NCI-H774 (cell line): ENCODE data around the gene SRRM4.

Experiments
- DNase-seq: peaks from one replicate; lab custom pipeline; 2025; lab: John Stamatoyannopoulos, UW

Gene SRRM4

DNA sequence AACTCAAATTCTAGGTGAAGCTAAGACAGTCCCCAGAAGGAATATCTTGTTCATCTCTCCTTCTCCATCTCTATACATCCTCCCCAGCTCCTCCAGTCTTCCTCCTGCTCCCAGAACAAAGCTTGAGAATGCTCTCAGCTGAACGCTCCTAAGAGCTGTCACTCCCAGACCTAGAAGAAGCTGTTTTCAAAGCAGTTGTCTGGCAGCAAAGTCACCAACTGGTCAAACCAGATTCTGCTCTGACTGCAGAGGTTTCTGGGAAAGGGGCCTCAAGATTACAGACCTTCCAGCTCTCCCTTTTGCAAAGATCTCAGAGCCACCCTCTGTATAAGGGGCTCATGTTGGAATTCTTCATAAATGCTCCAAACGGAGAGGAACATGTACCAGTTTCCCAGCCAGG, 187.8 kb downstream of the SRRM4 start:
- DNase-seq, result no peak

- no peak for DNase-seq
Measured at GRCh38 chr12:119171291-119171690, 189.9 kb downstream of the SRRM4 start.

DNA sequence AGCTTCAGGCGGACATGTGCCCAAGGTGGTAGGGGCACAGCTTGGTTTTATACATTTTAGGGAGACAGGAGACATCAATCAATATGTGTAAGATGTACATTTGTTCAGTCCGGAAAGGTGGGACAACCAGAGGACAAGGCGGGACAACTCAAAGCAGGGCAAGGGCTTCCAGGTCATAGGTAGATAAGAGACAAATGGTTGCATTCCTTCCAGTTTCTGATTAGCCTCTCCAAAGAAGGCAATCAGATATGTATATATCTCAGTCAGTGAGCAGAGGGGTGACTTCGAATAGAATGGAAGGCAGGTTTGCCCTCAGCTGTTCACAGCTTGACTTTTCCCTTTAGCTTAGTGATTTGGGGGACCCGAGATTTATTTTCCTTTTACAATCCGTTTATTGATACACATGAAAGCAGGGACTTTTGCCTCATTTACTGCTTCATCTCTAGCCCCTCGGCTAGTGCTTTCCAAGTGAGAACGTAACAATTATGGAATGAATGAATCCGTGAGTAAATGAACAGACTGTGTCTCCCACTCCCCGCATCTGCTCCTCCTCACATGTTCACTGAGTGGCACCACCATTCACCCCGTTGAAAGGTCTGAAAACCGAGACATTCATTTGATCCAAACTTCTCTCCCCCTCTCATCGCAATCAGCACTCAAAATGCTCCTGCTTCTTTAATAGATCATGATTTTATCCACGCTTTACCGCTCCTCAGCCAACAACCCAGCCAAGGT, 190.5 kb downstream of the SRRM4 start:
- no peak for DNase-seq

- no peak for DNase-seq
Measured at GRCh38 chr12:119175081-119175480, 193.7 kb downstream of the SRRM4 start.

DNA sequence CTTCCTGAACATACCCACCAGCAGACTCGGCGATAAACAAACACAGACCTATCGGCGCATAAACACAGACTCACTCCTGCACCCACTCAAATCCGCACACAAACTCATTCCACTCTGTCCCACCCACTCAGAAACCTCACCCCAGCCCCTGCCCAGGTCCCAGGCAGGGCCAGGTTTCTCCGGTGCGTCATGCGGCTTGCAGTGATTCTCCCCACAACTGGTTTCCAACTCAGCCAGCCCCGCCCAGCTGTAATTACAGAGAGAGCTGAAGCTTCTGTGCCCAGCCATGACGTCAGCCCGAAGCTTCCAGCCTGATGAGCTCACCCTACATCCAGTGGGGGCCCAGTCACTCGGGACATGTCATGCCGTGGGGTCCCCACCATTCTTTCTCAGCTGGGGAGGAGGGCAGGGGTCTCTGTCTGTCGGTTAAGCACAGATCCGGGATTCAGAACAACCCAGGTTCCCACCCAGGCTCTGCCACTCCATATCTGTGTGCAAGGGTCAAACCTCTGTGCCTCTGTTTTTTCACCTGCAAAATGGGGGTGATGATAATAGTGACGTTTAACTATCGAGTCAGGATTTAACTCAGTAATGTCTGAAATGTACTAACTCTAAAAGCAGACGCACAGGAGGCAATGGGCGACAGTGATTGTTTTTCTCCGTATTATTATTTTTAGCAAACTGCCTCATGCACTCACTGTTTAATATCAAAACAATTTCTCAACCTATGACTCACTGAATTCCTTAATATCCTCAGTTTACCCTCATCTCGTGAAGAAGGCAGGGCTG, 195.1 kb downstream of the SRRM4 start:
- peak; percentile 84 for DNase-seq

GRCh38 chr12:119177056-119177325, 195.7 kb downstream of the SRRM4 start:
- no peak for DNase-seq

DNA sequence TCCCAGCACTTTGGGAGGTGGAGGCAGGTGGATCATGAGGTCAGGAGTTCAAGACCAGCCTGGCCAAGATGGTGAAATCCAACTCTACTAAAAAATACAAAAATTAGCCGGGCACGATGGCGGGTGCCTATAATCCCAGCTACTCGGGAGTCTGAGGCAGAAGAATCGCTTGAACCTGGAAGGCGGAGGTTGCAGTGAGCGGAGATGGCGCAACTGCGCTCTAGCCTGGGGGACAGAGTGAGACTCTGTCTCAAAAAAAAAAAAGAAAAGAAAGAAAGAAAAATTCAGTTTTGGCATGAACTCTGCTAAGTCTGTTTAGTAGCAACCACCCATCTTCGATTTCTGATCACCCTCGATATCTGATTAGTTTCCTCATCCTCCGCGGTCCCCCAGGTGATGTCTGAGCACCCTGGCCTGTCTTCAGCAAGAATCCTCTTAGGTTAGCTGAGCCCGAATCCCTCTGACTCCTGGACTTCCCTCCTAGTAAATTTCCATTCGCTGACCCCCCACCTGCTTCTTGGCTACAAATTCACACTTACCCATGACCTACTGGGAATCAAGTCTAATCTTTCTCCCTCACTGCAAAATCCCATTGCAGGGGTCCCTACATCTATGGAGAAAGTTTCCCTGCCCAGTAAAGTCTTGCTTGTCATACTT, 196.5 kb downstream of the SRRM4 start:
- DNase-seq, result no peak

GRCh38 chr12:119178544-119179334, 197.4 kb downstream of the SRRM4 start, which contains the start of gene HSPB8:
Gene HSPB8 (plus strand): TSS chr12:119178931. CDS start chr12:119179313, 382 bp downstream.
- peak; percentile 60 for DNase-seq

DNA sequence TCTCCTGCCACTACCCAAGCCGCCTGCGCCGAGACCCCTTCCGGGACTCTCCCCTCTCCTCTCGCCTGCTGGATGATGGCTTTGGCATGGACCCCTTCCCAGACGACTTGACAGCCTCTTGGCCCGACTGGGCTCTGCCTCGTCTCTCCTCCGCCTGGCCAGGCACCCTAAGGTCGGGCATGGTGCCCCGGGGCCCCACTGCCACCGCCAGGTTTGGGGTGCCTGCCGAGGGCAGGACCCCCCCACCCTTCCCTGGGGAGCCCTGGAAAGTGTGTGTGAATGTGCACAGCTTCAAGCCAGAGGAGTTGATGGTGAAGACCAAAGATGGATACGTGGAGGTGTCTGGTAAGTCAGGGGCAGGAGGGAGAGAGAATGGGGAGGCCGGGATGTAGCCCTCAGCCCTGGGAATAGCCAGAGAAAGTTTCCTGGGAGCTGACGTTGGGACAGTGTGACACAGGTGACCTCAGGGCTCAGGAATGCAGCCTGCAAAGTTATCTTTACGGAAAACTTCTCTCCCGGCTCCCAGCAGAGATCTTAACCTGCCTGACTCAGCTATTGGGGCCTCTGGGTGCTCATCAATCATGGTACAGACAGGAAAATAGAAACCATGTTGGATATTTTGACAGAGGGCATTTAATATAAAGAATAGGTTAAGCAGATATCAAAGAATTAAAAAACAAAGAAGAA, 198.1 kb downstream of the SRRM4 start:
- no peak for DNase-seq

DNA sequence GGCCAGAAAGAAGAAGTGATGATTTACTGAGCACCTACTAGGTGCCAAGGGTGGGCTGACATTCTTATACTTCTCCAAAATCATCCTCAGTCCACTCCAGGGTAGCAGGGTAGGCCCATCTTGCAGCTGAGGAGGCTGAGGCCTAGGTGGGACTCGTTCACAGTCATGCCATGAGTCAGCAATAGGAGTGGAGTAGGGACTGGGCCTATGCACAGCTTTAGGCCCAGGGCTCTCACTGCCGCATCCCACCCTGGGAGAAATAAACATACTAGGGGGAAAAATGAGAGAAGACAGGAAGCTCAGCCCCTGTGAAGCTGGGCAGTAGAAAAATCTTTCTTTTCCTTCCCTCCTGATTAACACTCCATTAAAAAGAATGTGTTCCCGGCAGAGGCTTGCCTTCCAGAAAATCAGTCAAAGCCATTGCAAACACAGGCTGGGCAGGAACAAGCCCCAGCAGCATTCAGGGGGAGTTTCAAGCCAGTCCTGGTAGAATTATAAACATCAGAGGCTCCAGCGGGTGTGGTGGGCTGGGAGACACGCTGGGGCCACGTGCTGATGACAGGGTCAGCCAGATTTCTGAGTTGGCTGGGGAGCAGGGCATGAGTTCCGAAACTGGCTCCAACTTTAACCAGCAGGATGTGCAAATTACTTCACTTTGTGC, 199.2 kb downstream of the SRRM4 start:
- DNase-seq, result no peak

DNA sequence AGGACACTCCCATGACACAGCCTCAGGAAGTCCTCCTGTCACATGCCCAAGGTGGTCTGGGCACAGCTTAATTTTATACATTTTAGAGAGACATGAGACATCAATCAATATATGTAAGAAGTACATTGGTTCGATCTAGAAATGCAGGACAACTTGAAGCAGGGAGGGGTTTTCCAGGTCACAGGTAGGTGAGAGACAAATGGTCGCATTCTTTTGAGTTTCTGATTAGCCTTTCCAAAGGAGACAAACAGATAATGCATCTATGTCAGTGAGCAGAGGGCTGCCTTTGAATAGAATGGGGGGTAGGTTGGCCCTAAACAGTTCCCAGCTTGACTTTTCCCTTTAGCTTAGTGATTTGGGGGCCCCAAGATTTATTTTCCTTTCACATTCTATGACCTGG, 199.9 kb downstream of the SRRM4 start:
- no peak for DNase-seq

DNA sequence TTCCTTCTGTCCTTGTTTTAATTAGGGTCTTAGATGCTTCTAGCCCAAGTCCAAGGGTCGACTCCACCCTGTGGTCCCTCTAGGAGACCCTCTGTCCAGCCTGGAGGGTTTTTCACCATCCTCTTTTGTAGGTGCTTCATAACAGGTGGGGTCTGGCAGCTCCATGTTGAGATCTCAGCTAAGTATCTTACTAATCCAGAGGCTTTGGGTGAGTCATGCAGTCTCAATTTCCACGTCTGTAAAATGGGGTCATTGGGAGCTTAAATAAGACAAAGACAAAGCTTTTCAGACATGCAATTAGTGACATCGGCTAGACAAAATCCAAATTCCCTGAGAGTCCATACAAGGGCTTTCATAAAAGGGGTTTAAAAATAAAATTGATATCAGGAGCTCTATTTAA, 200.6 kb downstream of the SRRM4 start:
- no peak for DNase-seq

- DNase-seq, result no peak
Measured at GRCh38 chr12:119182701-119183493, 201.6 kb downstream of the SRRM4 start.

DNA sequence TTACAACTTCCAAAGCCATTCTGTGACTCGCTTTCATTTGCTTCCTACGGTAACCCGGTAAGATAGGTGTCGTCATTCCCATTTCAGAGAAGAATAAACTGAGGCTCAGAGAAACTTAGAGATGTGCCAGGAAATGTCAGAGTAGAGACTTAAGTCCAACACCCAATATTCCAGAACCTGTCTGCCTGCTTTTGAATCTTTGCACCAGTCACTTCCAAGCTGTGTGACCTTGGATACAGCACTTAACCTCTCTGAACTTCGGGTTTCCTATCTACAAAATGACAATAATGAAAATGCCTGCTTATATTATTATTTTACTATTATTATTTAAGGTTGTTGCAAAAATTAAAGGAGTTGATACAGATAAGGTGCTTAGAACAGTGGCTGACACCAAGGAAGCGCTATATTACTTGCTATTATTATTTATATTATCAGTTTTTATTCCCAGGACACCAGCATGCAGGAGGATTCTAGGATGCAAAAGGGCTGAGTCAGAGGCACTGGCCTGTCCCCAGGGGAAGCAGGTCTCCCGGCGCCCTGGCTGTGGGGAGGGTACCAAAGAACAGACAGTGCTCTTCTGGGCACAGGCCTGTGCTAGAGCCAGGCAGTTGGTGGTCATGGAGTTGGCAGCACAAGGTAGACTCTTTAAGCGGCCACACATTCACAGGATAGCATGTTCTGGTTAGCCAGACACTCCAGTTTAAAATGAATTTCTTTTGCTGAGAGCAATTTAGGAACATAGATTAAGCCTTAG, 202.8 kb downstream of the SRRM4 start:
- no peak for DNase-seq

DNA sequence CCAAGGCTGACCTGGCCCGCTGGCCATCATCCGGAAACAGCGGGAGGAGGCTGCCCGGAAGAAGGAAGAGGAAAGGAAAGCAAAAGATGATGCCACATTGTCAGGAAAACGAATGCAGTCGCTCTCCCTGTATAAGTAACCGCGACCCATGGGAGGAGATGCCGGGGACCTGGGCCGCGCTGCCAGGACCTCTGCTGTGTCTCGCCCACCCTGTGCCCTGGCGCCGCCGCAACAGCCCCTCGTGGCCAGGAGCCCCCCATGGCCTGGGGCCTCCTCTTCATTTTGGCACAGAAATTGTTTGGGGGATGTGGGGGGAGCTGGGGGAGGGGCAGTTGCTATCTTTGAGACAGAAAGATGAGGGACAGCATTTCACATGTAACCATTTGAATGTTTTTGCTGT, 213.9 kb downstream of the SRRM4 start:
- DNase-seq, result no peak

DNA sequence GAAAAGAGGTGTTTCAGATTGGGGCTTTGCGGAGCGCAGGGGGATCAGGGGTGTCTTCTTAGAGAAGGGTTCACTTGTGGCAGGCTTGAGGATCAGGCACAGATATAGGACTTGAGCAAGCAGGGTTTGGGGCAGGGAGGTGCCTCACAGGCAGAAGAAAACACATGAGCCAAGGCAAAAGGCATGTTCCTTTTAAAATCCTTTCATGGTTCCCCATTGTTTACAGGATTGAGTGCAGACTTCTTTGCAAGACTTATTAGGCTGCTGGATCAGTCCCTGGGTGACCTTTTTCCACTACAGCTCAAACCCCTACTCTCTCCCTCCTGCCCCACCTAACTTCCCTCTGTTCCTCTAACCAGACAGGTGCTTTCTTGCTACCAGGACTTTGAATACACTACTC, 217.1 kb downstream of the SRRM4 start:
- DNase-seq, result no peak

GRCh38 chr12:119200601-119201000, 219.3 kb downstream of the SRRM4 start:
- no peak for DNase-seq

DNA sequence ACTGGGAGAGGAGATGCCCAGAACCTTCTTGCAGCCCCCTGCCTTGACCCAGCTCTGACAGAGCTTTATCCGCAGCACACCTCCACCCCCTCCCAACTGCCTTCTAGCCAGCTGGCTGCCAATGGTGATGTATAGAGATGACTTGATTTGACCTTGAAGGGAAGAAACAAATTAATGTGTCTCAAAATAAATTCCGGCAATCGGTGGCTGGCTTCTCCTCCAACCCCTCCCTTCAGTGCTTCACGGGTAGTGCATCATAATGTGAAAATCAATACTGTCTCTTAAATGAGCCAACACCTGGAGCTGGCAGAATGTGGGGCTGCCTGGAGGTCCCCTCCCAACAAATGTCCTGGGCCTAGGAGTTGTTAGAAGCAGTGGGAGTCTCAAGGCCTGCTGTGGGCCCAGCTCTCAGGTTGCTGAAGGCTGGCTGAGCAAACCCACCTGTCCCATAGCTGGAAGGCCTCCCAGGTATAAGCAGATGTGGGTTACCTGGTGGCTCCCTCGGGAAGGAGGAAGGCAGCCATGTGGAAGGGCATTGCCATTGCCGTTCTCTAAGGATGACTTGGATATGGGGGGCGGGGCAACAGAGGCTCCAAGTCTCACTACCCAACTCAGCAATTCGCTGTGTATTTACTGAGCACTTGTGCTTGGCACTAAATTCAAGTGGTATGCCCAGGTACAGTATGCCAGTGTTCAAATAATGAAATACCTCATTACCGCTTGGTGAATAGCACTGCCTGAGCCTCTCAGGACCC, 220.6 kb downstream of the SRRM4 start:
- peak; percentile 22 for DNase-seq

- no peak for DNase-seq
Measured at GRCh38 chr12:119202544-119202943, 221.2 kb downstream of the SRRM4 start.
